Esophagus (tissue), 2 donors: ENCODE data around the gene UPF3A. TPM values are rescaled to one million over a fixed set of nuclear protein-coding genes. Genes with fewer than 3 reads are reported as not detected.
"Not testable (repeated sequence)": the region's sequence is repeated elsewhere in the genome, so short reads cannot be mapped to it uniquely, and the experiment has no call there.

Source experiments
- H3K27ac ChIP-seq, 2 donors: one replicate each; pipeline ENCODE4 v1.5.1; 2013; ENCODE audit warnings: low read depth in 2 of 2, mild to moderate bottlenecking in 2 of 2, inconsistent platforms in 1 of 2, low read length in 1 of 2, moderate library complexity in 1 of 2
- H3K27me3 ChIP-seq, 2 donors: one replicate each; pipeline ENCODE4 v1.6.1; 2013; ENCODE audit warnings: low read length in 2 of 2, control low read depth in 1 of 2, mild to moderate bottlenecking in 1 of 2; ENCODE audit not compliant: insufficient read depth in 2 of 2, control insufficient read depth in 1 of 2
- H3K36me3 ChIP-seq, 2 donors: one replicate each; pipeline ENCODE4 v1.6.1; 2013; ENCODE audit warnings: low read length in 1 of 2; ENCODE audit not compliant: control insufficient read depth in 2 of 2, insufficient read depth in 2 of 2
- H3K4me1 ChIP-seq, 2 donors: one replicate each; pipeline ENCODE4 v1.6.1; 2013; ENCODE audit warnings: low read length in 1 of 2; ENCODE audit not compliant: control insufficient read depth in 2 of 2, insufficient read depth in 2 of 2
- H3K4me3 ChIP-seq, 2 donors: one replicate each; pipeline ENCODE4 v1.5.1; 2013; ENCODE audit warnings: low read length in 2 of 2, mild to moderate bottlenecking in 2 of 2, low read depth in 1 of 2, moderate library complexity in 1 of 2
- H3K9me3 ChIP-seq, 2 donors: one replicate each; pipeline ENCODE4 v1.6.1; 2013; ENCODE audit warnings: mild to moderate bottlenecking in 2 of 2, low read depth in 1 of 2, low read length in 1 of 2, moderate library complexity in 1 of 2; ENCODE audit not compliant: control insufficient read depth in 2 of 2, insufficient read depth in 1 of 2
- WGBS, 2 donors: extraction: QIAGEN DNeasy Blood & Tissue Kit; methylation state at CpG; one replicate each; pipeline ENCODE4 v1.1.7; 2013; 5-methylcytosine and 5-hydroxymethylcytosine counted together
- polyA plus RNA-seq, 2 donors: library from polyadenylated mRNA; stranded (reverse); fragments of 200-250 nt; gene quantifications; one replicate each; pipeline ENCODE4 v1.2.3, GENCODE V29; 2013
- donor health status: healthy with polysubstance abuse.
- donor health status: Bipolar disorder and iron deficiency.

Gene UPF3A
- polyA plus RNA-seq, 2 donors, result 32.1 to 43.1 TPM

DNA sequence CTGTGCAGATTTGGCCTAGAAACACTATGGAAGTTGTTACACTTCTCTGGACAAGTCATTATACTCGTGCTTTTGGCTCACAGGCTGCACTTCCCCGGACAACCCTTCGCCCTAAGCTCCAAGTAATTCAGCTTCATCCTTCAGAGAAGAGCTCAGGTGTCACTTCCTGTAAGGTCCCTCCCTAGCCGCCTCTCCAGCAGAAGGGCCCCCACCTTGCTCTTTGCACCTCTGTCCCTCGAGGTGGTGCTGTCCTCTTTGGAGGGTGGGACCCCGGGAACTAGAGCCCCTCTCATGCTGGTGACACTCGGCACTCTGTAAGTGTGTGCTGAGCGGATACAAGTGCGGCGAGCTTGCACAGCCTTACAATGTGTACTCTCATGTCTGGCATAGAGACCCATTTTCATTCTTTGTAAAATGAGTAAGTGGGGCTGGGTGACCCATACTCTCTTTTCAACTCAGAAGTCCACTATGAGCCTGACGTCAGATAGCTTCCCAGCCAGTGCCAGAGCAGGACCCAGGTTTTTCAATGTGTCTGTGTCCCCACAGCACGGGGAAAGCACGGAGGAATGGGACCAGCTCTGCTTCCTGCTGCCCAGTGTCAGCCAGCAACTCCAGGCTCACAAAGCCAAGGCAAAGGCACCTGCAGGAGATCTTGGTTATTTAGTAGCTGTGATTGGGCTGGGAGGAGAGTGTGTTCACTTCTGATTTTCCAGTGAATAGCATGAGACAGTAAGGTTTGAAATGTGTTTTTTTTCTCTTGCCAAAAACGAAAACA lies 59.8 kb downstream of the UPF3A start:
- Histone ChIP-seq H3K27me3 (no peaks in the 10 kb centered on the region), H3K36me3 (no peaks in the 10 kb centered on the region), H3K4me1 (no peaks in the 10 kb centered on the region), H3K9me3 (no peaks in the 10 kb centered on the region), H3K27ac (no peak overlapping the region), H3K4me3 (no peak overlapping the region)
- WGBS, 2 donors, result 73 to 74% methylated on average over 14 of the region's 14 CpGs

DNA sequence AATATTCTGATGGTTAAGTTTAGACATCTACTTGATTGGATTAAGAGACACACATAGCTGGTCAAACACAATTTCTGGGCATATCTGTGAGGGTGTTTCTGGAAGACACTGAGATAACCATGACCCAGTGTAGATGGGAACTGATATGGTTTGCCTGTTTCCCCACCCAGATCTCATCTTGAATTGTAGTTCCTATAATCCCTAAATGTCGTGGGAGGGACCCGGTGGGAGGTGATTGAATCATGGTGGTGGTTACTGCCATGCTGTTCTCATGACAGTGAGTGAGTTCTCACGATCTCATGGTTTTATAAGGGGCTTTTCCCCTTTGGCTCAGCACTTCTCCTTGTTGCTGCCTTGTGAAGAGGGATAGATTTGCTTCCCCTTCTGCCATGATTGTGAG lies 65.9 kb downstream of the UPF3A start:
- not testable (repeated sequence) for H3K9me3 ChIP-seq, H3K4me1 ChIP-seq, H3K27me3 ChIP-seq, H3K36me3 ChIP-seq, H3K4me3 ChIP-seq, H3K27ac ChIP-seq
- 65 to 67% methylated on average over 3 of the region's 3 CpGs for WGBS, 2 donors

DNA sequence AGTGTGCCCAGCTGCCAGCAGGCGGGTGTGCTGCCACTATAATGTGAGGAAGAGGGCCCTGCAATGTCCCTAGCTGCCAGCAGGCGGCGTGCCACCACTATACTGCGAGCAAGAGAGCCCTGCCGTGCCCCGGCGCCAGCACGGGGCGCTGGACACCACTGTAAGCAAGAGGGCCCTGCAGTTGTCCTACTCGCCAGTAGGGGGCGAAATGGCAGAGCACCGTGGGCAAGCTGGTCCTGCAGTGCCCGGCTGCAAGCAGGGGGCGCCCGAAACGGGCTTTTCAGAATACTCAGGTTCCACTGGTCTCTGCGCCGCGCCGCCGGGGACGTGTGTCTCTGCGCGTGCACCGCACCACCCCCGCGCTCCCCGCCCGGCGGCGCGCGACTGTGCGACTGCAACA lies 71.4 kb downstream of the UPF3A start:
- H3K4me1 ChIP-seq, H3K27me3 ChIP-seq, H3K9me3 ChIP-seq, H3K36me3 ChIP-seq, H3K4me3 ChIP-seq, H3K27ac ChIP-seq: not testable (repeated sequence)
- 76 to 83% methylated on average over 31 to 34 of the region's 34 CpGs for WGBS, 2 donors

DNA sequence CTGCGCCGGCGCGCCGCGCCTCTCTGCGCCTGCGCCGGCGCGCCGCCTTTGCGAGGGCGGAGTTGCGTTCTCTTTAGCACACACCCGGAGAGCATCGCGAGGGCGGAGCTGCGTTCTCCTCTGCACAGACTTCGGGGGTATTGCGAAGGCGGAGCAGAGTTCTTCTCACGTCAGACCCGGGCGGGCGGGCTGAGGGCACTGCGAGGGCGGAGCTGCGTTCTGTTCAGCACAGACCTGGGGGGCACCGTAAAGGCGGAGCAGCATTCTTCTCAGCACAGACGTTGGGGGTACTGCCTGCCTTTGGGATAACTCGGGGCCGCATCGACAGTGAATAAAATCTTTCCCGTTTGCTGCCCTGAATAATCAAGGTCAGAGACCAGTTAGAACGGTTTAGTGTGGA lies 72.0 kb downstream of the UPF3A start:
- H3K9me3 ChIP-seq, H3K4me1 ChIP-seq, H3K4me3 ChIP-seq, H3K36me3 ChIP-seq, H3K27ac ChIP-seq, H3K27me3 ChIP-seq: not testable (repeated sequence)
- WGBS, 2 donors, result 84 to 87% methylated on average over 34 to 38 of the region's 38 CpGs

Other genes starting within 250 kb of the UPF3A start
- 1 to 10 TPM; 1.5 to 1.8 TPM for gene RASA3, start 149.0 kb upstream of the UPF3A start, polyA plus RNA-seq
- not detected for gene CFAP97D2, start 102.3 kb upstream of the UPF3A start, polyA plus RNA-seq
- gene CDC16, start 46.7 kb upstream of the UPF3A start, polyA plus RNA-seq, result 10 to 100 TPM; 33.4 to 36.1 TPM
- 1 to 10 TPM; 2.9 to 4.4 TPM for gene CHAMP1, start 32.9 kb downstream of the UPF3A start, polyA plus RNA-seq